Lung (tissue), 12 donors: ENCODE measurements around the gene PHF19. TPM values are rescaled to one million over a fixed set of nuclear protein-coding genes. Genes with fewer than 3 reads are reported as not detected.

ENCODE experiments used
- ATAC-seq: fragments of 200-7000 bp; cut with Tn5 transposase; one replicate; pipeline ENCODE4 v1.9.1; 2020; ENCODE audit warnings: moderate number of reproducible peaks; ENCODE audit not compliant: insufficient read depth, low FRiP score
- DNase-seq, 3 donors: peaks; one replicate each; pipeline ENCODE4 v3.0.0-alpha.2; 2013 to 2017
- H3K27ac ChIP-seq, 2 donors: one replicate each; pipeline ENCODE4 v1.5.1; 2013; ENCODE audit warnings: mild to moderate bottlenecking in 2 of 2, moderate library complexity in 2 of 2, control low read depth in 1 of 2, inconsistent platforms in 1 of 2, low read depth in 1 of 2, low read length in 1 of 2
- H3K27me3 ChIP-seq, 3 donors: one replicate each; pipeline ENCODE4 v1.5.1; 2013; ENCODE audit warnings: low read length in 2 of 3; ENCODE audit not compliant: control insufficient read depth in 3 of 3, insufficient read depth in 3 of 3
- H3K36me3 ChIP-seq, 4 donors: one replicate each; pipeline ENCODE4 v1.5.1; 2013; ENCODE audit warnings: low read length in 4 of 4, mild to moderate bottlenecking in 1 of 4, moderate library complexity in 1 of 4; ENCODE audit not compliant: control insufficient read depth in 4 of 4, insufficient read depth in 4 of 4
- H3K4me1 ChIP-seq, 5 donors: one replicate each; pipeline ENCODE4 v1.5.1; 2013; ENCODE audit warnings: low read length in 5 of 5, mild to moderate bottlenecking in 2 of 5, moderate library complexity in 1 of 5; ENCODE audit not compliant: control insufficient read depth in 5 of 5, insufficient read depth in 5 of 5
- H3K4me3 ChIP-seq: one replicate; pipeline ENCODE4 v1.5.1; 2013; ENCODE audit warnings: mild to moderate bottlenecking, control low read depth, moderate library complexity
- H3K9ac ChIP-seq, 2 donors: one replicate each; pipeline ENCODE4 v1.5.1; 2013; ENCODE audit warnings: low read length in 2 of 2, control low read depth in 1 of 2; ENCODE audit not compliant: insufficient read depth in 1 of 2
- H3K9me3 ChIP-seq, 4 donors: one replicate each; pipeline ENCODE4 v1.5.1; 2013; ENCODE audit warnings: low read length in 3 of 4, mild to moderate bottlenecking in 1 of 4, moderate library complexity in 1 of 4; ENCODE audit not compliant: control insufficient read depth in 4 of 4, insufficient read depth in 3 of 4
- CTCF ChIP-seq: IDR thresholded peaks from 2 replicates; pipeline ENCODE4 v1.5.1; 2012; ENCODE audit warnings: mild to moderate bottlenecking; ENCODE audit errors: control extremely low read depth, extremely low read depth
- WGBS, 2 donors: extraction: QIAGEN DNeasy Blood & Tissue Kit; methylation state at CpG; one replicate each; pipeline ENCODE4 v1.1.7; 2013; 5-methylcytosine and 5-hydroxymethylcytosine counted together
- polyA plus RNA-seq, 2 donors: library from polyadenylated mRNA; stranded (reverse); fragments of 200-250 nt; gene quantifications; one replicate each; pipeline ENCODE4 v1.2.1, GENCODE V29; 2013
- total RNA-seq, 2 donors: library from RNA; depleted of rRNA in 1 of 2; stranded (reverse); fragments of >200 nt in 1 of 2; gene quantifications; one replicate each; pipeline ENCODE4 v1.2.1, GENCODE V29; 2014 to 2021
- donor health status: control.
- donor health status: control.
- donor health status: Bipolar disorder and iron deficiency.
- donor health status: healthy.
- donor health status: DM: yes; HTN: yes; CAD: no.

The PHF19 gene
- total and polyA plus RNA-seq, 4 donors = 20.3 to 25.1 (median 21.7) TPM

GRCh38 chr9:120877276-120878034, 467 bp upstream of the PHF19 start:
- ATAC-seq (no peak), DNase-seq (peak; percentile 67 to 79 (median 75))
- 1 to 2% methylated on average over 60 to 63 of the region's 63 CpGs for WGBS, 2 donors
- Histone ChIP-seq H3K27me3 (no peaks in the 10 kb centered on the region), H3K27ac (peak overlapping the region; percentile 42 to 93), H3K36me3 (peaks cover 0 to 8% (median 3%) of the 10 kb centered on the region in 4 donors), H3K9ac (peak overlapping the region in 1 of 2 donors; percentile 76), H3K9me3 (no peaks in the 10 kb centered on the region), H3K4me1 (peaks cover 0 to 22% (median 4%) of the 10 kb centered on the region in 5 donors), H3K4me3 (peak overlapping the region; percentile 47)
- TF ChIP-seq CTCF = no peak

- peak overlapping the region; percentile 67 to 81 for H3K27ac ChIP-seq
- WGBS, 2 donors = 2 to 3% methylated on average over 63 to 65 of the region's 65 CpGs
- H3K36me3 ChIP-seq = peaks cover 0 to 8% (median 5%) of the 10 kb centered on the region in 4 donors
- H3K9ac ChIP-seq = no peak overlapping the region
- DNase-seq (peak; percentile 77 to 82 (median 78)), ATAC-seq (peak; percentile 86)
- peaks cover 0 to 22% (median 4%) of the 10 kb centered on the region in 5 donors for H3K4me1 ChIP-seq
- no peak for TF ChIP-seq CTCF
- H3K4me3 ChIP-seq = peak overlapping the region; percentile 34
- no peaks in the 10 kb centered on the region for H3K27me3 ChIP-seq
- H3K9me3 ChIP-seq = no peaks in the 10 kb centered on the region
Measured at GRCh38 chr9:120875954-120876841, 790 bp downstream of the PHF19 start.

- Histone ChIP-seq H3K27ac (peak overlapping the region; percentile 67 to 81), H3K9ac (no peak overlapping the region), H3K4me1 (peaks cover 0 to 22% (median 4%) of the 10 kb centered on the region in 5 donors), H3K27me3 (no peaks in the 10 kb centered on the region), H3K4me3 (no peak overlapping the region), H3K9me3 (no peaks in the 10 kb centered on the region), H3K36me3 (peaks cover 0 to 8% (median 5%) of the 10 kb centered on the region in 4 donors)
- DNase-seq (no peak), ATAC-seq (no peak)
- whole genome bisulfite sequencing, 2 donors = 44 to 54% methylated on average over 7 of the region's 7 CpGs
- no peak for TF ChIP-seq CTCF
Measured at GRCh38 chr9:120875643-120875953, 1.4 kb downstream of the PHF19 start.
